ENCODE measurements around the gene PIGR. TPM values are rescaled to one million over a fixed set of nuclear protein-coding genes. Genes with fewer than 3 reads are reported as not detected.

PIGR gene
- total RNA-seq (2021) (not detected in 2 replicates), Bru-seq, nascent RNA (not detected), BruChase-seq, experiment 1, labeled RNA remaining after a 2-hour chase (not detected), BruChase-seq, experiment 2, labeled RNA remaining after a 6-hour chase (not detected)
- long read RNA-seq = 0 reads

GRCh38 chr1:206946261-206946660 is at the start of gene PIGR:
PIGR (minus strand) TSS chr1:206946466; CDS start chr1:206940531, 5,935 bp downstream.
- TF ChIP-seq CTCF (conservative IDR thresholded peaks at IDR 0.05; ENCODE audit: low read depth, low read length) (no peak), EZH2 (IDR thresholded peaks at IDR 0.05; ENCODE audit: borderline replicate concordance, low read depth, low read length, poor library complexity, severe bottlenecking) (no peak)
- no peaks in the 10 kb centered on the region for H3K9me3 ChIP-seq (ENCODE audit: low read depth, low read length, poor library complexity, severe bottlenecking)
- no peaks in the 10 kb centered on the region for H3K36me3 ChIP-seq (ENCODE audit: insufficient read depth, low read length, poor library complexity, severe bottlenecking)
- no peak for DNase-seq (ENCODE audit: low spot score)
- H3K4me3 ChIP-seq (ENCODE audit: low read depth, low read length, poor library complexity, severe bottlenecking) = no peak within 1 kb of the TSS
- ChIA-PET POLR2A (ENCODE audit: low non-redundant PET) (no interaction called here), CTCF (no interaction called here)
- no TSS peak for BruUV-seq (replicated peaks)
- intact Hi-C loops (cut with micrococcal nuclease; ENCODE audit: unreplicated experiment) = no loop called here
- peaks cover 57% of the 10 kb centered on the region for H3K27me3 ChIP-seq (replicated peaks; ENCODE audit: insufficient read depth, low read depth, low read length, poor library complexity)
- H3K4me1 ChIP-seq (ENCODE audit: insufficient read depth, low read length, poor library complexity, severe bottlenecking) = no peaks in the 10 kb centered on the region
- H3K27ac ChIP-seq (ENCODE audit: low read depth, low read length, poor library complexity, severe bottlenecking) = no peak within 1 kb of the TSS

GRCh38 chr1:206992790-206993189 is 46.5 kb upstream of the PIGR start:
- H3K36me3 ChIP-seq (ENCODE audit: insufficient read depth, low read length, poor library complexity, severe bottlenecking) = no peaks in the 10 kb centered on the region
- POLR2A ChIA-PET (ENCODE audit: low non-redundant PET) = no interaction called here
- intact Hi-C loops (cut with micrococcal nuclease; ENCODE audit: unreplicated experiment) = no loop called here
- BruUV-seq (replicated peaks) = no TSS peak
- no peak overlapping the region for H3K27ac ChIP-seq (ENCODE audit: low read depth, low read length, poor library complexity, severe bottlenecking)
- H3K4me3 ChIP-seq (ENCODE audit: low read depth, low read length, poor library complexity, severe bottlenecking) = no peak overlapping the region
- TF ChIP-seq EZH2 (IDR thresholded peaks at IDR 0.05; ENCODE audit: borderline replicate concordance, low read depth, low read length, poor library complexity, severe bottlenecking) (no peak), CTCF (conservative IDR thresholded peaks at IDR 0.05; ENCODE audit: low read depth, low read length) (no peak)
- H3K4me1 ChIP-seq (ENCODE audit: insufficient read depth, low read length, poor library complexity, severe bottlenecking) = no peaks in the 10 kb centered on the region
- CTCF ChIA-PET = no interaction called here
- no peaks in the 10 kb centered on the region for H3K9me3 ChIP-seq (ENCODE audit: low read depth, low read length, poor library complexity, severe bottlenecking)
- H3K27me3 ChIP-seq (replicated peaks; ENCODE audit: insufficient read depth, low read depth, low read length, poor library complexity) = peaks cover 67% of the 10 kb centered on the region
- DNase-seq (ENCODE audit: low spot score) = no peak

- H3K4me3 ChIP-seq (ENCODE audit: low read depth, low read length, poor library complexity, severe bottlenecking) = no peak overlapping the region
- no peaks in the 10 kb centered on the region for H3K9me3 ChIP-seq (ENCODE audit: low read depth, low read length, poor library complexity, severe bottlenecking)
- ChIA-PET POLR2A (ENCODE audit: low non-redundant PET) (no interaction called here), CTCF (no interaction called here)
- peaks cover 68% of the 10 kb centered on the region for H3K27me3 ChIP-seq (replicated peaks; ENCODE audit: insufficient read depth, low read depth, low read length, poor library complexity)
- TF ChIP-seq EZH2 (IDR thresholded peaks at IDR 0.05; ENCODE audit: borderline replicate concordance, low read depth, low read length, poor library complexity, severe bottlenecking) = no peak
- TF ChIP-seq CTCF (conservative IDR thresholded peaks at IDR 0.05; ENCODE audit: low read depth, low read length) = no peak
- no peak for DNase-seq (ENCODE audit: low spot score)
- BruUV-seq (replicated peaks) = no TSS peak
- H3K27ac ChIP-seq (ENCODE audit: low read depth, low read length, poor library complexity, severe bottlenecking) = no peak overlapping the region
- H3K36me3 ChIP-seq (ENCODE audit: insufficient read depth, low read length, poor library complexity, severe bottlenecking) = no peaks in the 10 kb centered on the region
- intact Hi-C loops (cut with micrococcal nuclease; ENCODE audit: unreplicated experiment) = loop anchor here (10.0 kb wide), 2 partner anchors 353 to 513 kb away; partner anchors contain the start of genes DYRK3 and IKBKE
- H3K4me1 ChIP-seq (ENCODE audit: insufficient read depth, low read length, poor library complexity, severe bottlenecking) = no peaks in the 10 kb centered on the region
Observed at GRCh38 chr1:206987873-206988272, 41.6 kb upstream of the PIGR start.

Measured in A673 (cell line).